PC-3 (cell line): ENCODE measurements around the gene AATF. TPM values are rescaled to one million over a fixed set of nuclear protein-coding genes. Genes with fewer than 3 reads are reported as not detected.

Experiments used
- ATAC-seq: fragments of 200-7000 bp; cut with Tn5 transposase; 2 replicates; pipeline ENCODE4 v1.9.1; 2020; ENCODE audit warnings: mild to moderate bottlenecking, moderate library complexity
- BruUV-seq: library from RNA; stranded (reverse); fragments of 400-500 nt; replicated peaks from 2 replicates; lab custom pipeline; 2021; lab: Mats Ljungman, UMichigan
- CTCF ChIA-PET: fragments of 300-600 bp; sonication (Branson Sonifier 250); formaldehyde crosslinking; loops from one replicate; lab custom pipeline; 2022; ENCODE audit warnings: antibody characterized with exemption; lab: Charles Lee
- POLR2A ChIA-PET: fragments of 300-600 bp; sonication (Branson Sonifier 250); formaldehyde crosslinking; loops from one replicate; lab custom pipeline; 2022; ENCODE audit warnings: antibody characterized with exemption; ENCODE audit not compliant: unreplicated experiment; lab: Charles Lee
- DNase-seq: peaks from one replicate; pipeline ENCODE4 v3.0.0-alpha.2; 2015
- H2AFZ ChIP-seq: fragments of 300-600 bp; sonication (generic); 2 replicates; pipeline ENCODE4 v1.6.0; 2016; ENCODE audit warnings: antibody characterized with exemption, low read length
- H3F3A ChIP-seq: fragments of 300-600 bp; sonication (generic); one replicate; pipeline ENCODE4 v1.6.0; 2017; ENCODE audit warnings: antibody characterized with exemption, low read length, control low read depth, mild to moderate bottlenecking; ENCODE audit not compliant: unreplicated experiment
- H3K27ac ChIP-seq: fragments of 300-600 bp; sonication (generic); 2 replicates; pipeline ENCODE4 v1.5.1; 2016; ENCODE audit warnings: mild to moderate bottlenecking, low read length
- H3K27me3 ChIP-seq: fragments of 300-600 bp; sonication (generic); 2 replicates; pipeline ENCODE4 v1.6.1; 2016; ENCODE audit warnings: low read length, mixed read lengths
- H3K36me3 ChIP-seq: fragments of 300-600 bp; sonication (generic); 2 replicates; pipeline ENCODE4 v1.6.1; 2016; ENCODE audit warnings: low read depth, mixed run types, low read length, mixed read lengths
- H3K4me1 ChIP-seq: fragments of 300-600 bp; sonication (generic); 2 replicates; pipeline ENCODE4 v1.5.1; 2016; ENCODE audit warnings: low read length; ENCODE audit not compliant: insufficient read depth
- H3K4me2 ChIP-seq: fragments of 300-600 bp; sonication (generic); 2 replicates; pipeline ENCODE4 v1.6.0; 2016; ENCODE audit warnings: low read length
- H3K4me3 ChIP-seq: fragments of 300-600 bp; sonication (generic); 2 replicates; pipeline ENCODE4 v1.5.1; 2016; ENCODE audit warnings: mild to moderate bottlenecking, low read length, mixed read lengths
- H3K79me2 ChIP-seq: fragments of 300-600 bp; sonication (generic); 2 replicates; pipeline ENCODE4 v1.6.1; 2017; ENCODE audit warnings: low read length, mixed read lengths
- H3K9ac ChIP-seq: fragments of 300-600 bp; sonication (generic); 2 replicates; pipeline ENCODE4 v1.6.0; 2016; ENCODE audit warnings: mild to moderate bottlenecking, low read length
- H3K9me2 ChIP-seq: fragments of 300-600 bp; sonication (generic); replicated peaks from 2 replicates; pipeline ENCODE4 v1.6.1; 2016; ENCODE audit warnings: mixed run types, low read length, mixed read lengths
- H3K9me3 ChIP-seq: fragments of 300-600 bp; sonication (generic); 2 replicates; pipeline ENCODE4 v1.6.1; 2016; ENCODE audit warnings: low read length, mixed read lengths
- H4K20me1 ChIP-seq: fragments of 300-600 bp; sonication (generic); 2 replicates; pipeline ENCODE4 v1.6.1; 2016; ENCODE audit warnings: low read length, mixed read lengths
- CTCF ChIP-seq: fragments of 300-600 bp; sonication (generic); conservative IDR thresholded peaks from 2 replicates; pipeline ENCODE4 v1.5.1; 2017; ENCODE audit warnings: antibody characterized with exemption, low read depth, mild to moderate bottlenecking, low read length
- EZH2 ChIP-seq: fragments of 300-600 bp; sonication (generic); IDR thresholded peaks from one replicate; pipeline ENCODE4 v1.6.1; 2017; ENCODE audit warnings: antibody characterized with exemption, mild to moderate bottlenecking, low read length; ENCODE audit not compliant: unreplicated experiment
- EZH2phosphoT487 ChIP-seq: fragments of 300-600 bp; sonication (generic); IDR thresholded peaks from 2 replicates; pipeline ENCODE4 v1.6.1; 2018; ENCODE audit warnings: mild to moderate bottlenecking, antibody characterized with exemption, low read length, borderline replicate concordance
- intact Hi-C: fragments of 100-400 bp; cut with micrococcal nuclease; formaldehyde crosslinking; loops from 2 replicates; pipeline ENCODE4 v1.9.0; 2023
- total RNA-seq: library from RNA; depleted of rRNA; stranded (reverse); fragments of >200 nt; gene quantifications from 2 replicates; pipeline ENCODE4 v1.2.3, GENCODE V29; 2014

AATF gene
- total RNA-seq, 1 experiment from 2014 or later, result 25.5 TPM

- Histone ChIP-seq H3K9me3 (no peaks in the 10 kb centered on the region), H3K9me2 (no peaks in the 10 kb centered on the region), H3K4me1 (no peaks in the 10 kb centered on the region), H3F3A (no peaks in the 10 kb centered on the region), H3K27me3 (no peaks in the 10 kb centered on the region), H4K20me1 (no peaks in the 10 kb centered on the region), H3K36me3 (peaks cover 17% of the 10 kb centered on the region; the same call in 1 of the 2 replicates), H3K4me3 (no peak overlapping the region), H3K4me2 (no peak overlapping the region), H3K79me2 (no peaks in the 10 kb centered on the region), H3K27ac (no peak overlapping the region), H2AFZ (no peak overlapping the region), H3K9ac (no peak overlapping the region)
- no peak for ATAC-seq
- BruUV-seq, result no TSS peak
- ChIA-PET CTCF (no interaction called here), POLR2A (no interaction called here)
- no peak for DNase-seq
- TF ChIP-seq EZH2 (no peak), CTCF (no peak), EZH2phosphoT487 (no peak)
- intact Hi-C loops, result no loop called here
Observed at GRCh38 chr17:37089956-37090355, 141.2 kb downstream of the AATF start.

DNA sequence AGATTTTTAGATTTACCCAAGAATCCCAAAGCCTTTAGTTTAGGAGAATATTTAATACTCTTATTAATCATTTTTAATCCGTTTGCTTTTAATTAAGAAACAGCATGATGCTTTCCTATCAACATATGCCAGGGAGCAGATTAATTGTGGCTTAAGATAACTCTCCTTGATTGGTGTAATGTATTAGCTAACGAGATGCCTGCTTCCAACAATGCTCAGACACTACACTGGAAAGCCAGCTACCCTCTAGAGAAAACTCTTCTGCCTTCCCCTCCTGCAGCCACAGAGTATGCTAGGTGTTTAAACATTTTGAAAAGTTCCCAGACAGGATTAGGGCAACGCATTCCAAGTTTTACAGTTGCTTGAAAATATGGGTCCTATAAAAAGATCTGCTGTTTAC, 142.2 kb downstream of the AATF start:
- ATAC-seq (no peak), DNase-seq (no peak)
- POLR2A ChIA-PET, result no interaction called here
- CTCF ChIA-PET, result no interaction called here
- intact Hi-C loops, result no loop called here
- BruUV-seq, result no TSS peak
- Histone ChIP-seq H3K9ac (no peak overlapping the region), H3K27me3 (no peaks in the 10 kb centered on the region), H3K36me3 (peaks cover 14% of the 10 kb centered on the region; the same call in 1 of the 2 replicates), H3K4me3 (no peak overlapping the region), H3K9me3 (no peaks in the 10 kb centered on the region), H3K9me2 (no peaks in the 10 kb centered on the region), H2AFZ (no peak overlapping the region), H3K4me2 (no peak overlapping the region), H4K20me1 (no peaks in the 10 kb centered on the region), H3K27ac (no peak overlapping the region), H3K4me1 (no peaks in the 10 kb centered on the region), H3K79me2 (no peaks in the 10 kb centered on the region), H3F3A (no peaks in the 10 kb centered on the region)
- no peak for TF ChIP-seq EZH2phosphoT487
- TF ChIP-seq CTCF, result no peak
- no peak for TF ChIP-seq EZH2

GRCh38 chr17:37092071-37092470, 143.3 kb downstream of the AATF start:
- no peaks in the 10 kb centered on the region for H3K9me3 ChIP-seq
- no peak overlapping the region for H2AFZ ChIP-seq
- DNase-seq (no peak), ATAC-seq (no peak)
- no peak overlapping the region for H3K27ac ChIP-seq
- no peaks in the 10 kb centered on the region for H3K27me3 ChIP-seq
- no TSS peak for BruUV-seq
- intact Hi-C loops, result no loop called here
- H3K36me3 ChIP-seq, result peaks cover 19% of the 10 kb centered on the region
- H3K79me2 ChIP-seq, result no peaks in the 10 kb centered on the region
- no peak overlapping the region for H3K4me3 ChIP-seq
- ChIA-PET CTCF (no interaction called here), POLR2A (no interaction called here)
- no peak for TF ChIP-seq EZH2
- no peak for TF ChIP-seq EZH2phosphoT487
- no peak for TF ChIP-seq CTCF
- H3K9ac ChIP-seq, result no peak overlapping the region
- no peaks in the 10 kb centered on the region for H4K20me1 ChIP-seq
- no peaks in the 10 kb centered on the region for H3K4me1 ChIP-seq
- H3K9me2 ChIP-seq, result no peaks in the 10 kb centered on the region
- no peak overlapping the region for H3K4me2 ChIP-seq
- no peaks in the 10 kb centered on the region for H3F3A ChIP-seq
